Endothelial cell of umbilical vein (primary cell): Measurements from ENCODE around the gene THBS1. TPM values are rescaled to one million over a fixed set of nuclear protein-coding genes. Genes with fewer than 3 reads are reported as not detected.

Experiments
- BruUV-seq: library from RNA; stranded (reverse); fragments of 400-500 nt; replicated peaks from 2 replicates; lab custom pipeline; 2021; lab: Mats Ljungman, UMichigan
- CTCF ChIA-PET: fragments of 300-600, 350-600 bp; sonication (Branson Sonifier 250); formaldehyde crosslinking; loops from one replicate; lab custom pipeline; 2021; ENCODE audit warnings: antibody characterized with exemption, inconsistent platforms; lab: Charles Lee
- POLR2A ChIA-PET: fragments of 300-600, 350-600 bp; sonication (Branson Sonifier 250); formaldehyde crosslinking; loops from one replicate; lab custom pipeline; 2021; ENCODE audit warnings: antibody characterized with exemption, inconsistent platforms; lab: Charles Lee
- DNase-seq: peaks from one replicate; pipeline ENCODE4 v3.0.0-alpha.2; 2011; ENCODE audit warnings: low read depth, low spot score
- FAIRE-seq: peaks from 2 replicates; lab custom pipeline; 2011; peaks lifted over from hg19 to GRCh38; lab: Jason Lieb, UNC
- H2AFZ ChIP-seq: 2 replicates; pipeline ENCODE4 v1.6.0; 2012; ENCODE audit warnings: low read depth, low read length, control low read depth, inconsistent platforms
- H3K27ac ChIP-seq: 2 replicates; pipeline ENCODE4 v1.5.1; 2011; ENCODE audit warnings: low read depth, mild to moderate bottlenecking, control low read depth, low read length, moderate library complexity; ENCODE audit not compliant: insufficient read depth
- H3K27me3 ChIP-seq, 2 experiments: 2 replicates each; pipeline versions ENCODE4 v1.6.0 to v1.6.1; 2011; ENCODE audit warnings: low read length in 2 of 2, mixed read lengths in 1 of 2; ENCODE audit not compliant: control insufficient read depth in 2 of 2, insufficient read depth in 2 of 2
- H3K36me3 ChIP-seq, 2 experiments: 2 replicates in 1 of 2; 3 replicates in 1 of 2; pipeline ENCODE4 v1.5.1; 2011; ENCODE audit warnings: low read length in 2 of 2, mild to moderate bottlenecking in 1 of 2, moderate library complexity in 1 of 2; ENCODE audit not compliant: control insufficient read depth in 2 of 2, insufficient read depth in 2 of 2; ENCODE audit errors: extremely low read depth in 1 of 2
- H3K4me1 ChIP-seq: 3 replicates; pipeline ENCODE4 v1.5.1; 2011; ENCODE audit warnings: mild to moderate bottlenecking, low read length; ENCODE audit not compliant: control insufficient read depth, insufficient read depth; ENCODE audit errors: extremely low read depth
- H3K4me2 ChIP-seq: 2 replicates; pipeline ENCODE4 v1.6.1; 2011; ENCODE audit warnings: low read length, control low read depth, mixed read lengths; ENCODE audit not compliant: insufficient read depth
- H3K4me3 ChIP-seq, 3 experiments: fragments of 200-600 bp in 1 of 3; sonication (generic), shearing (Covaris generic) in 1 of 3; replicated peaks in 1 of 3; 2 replicates each; pipeline ENCODE4 v1.5.1; 2011 to 2016; ENCODE audit warnings: control low read depth in 3 of 3, low read length in 3 of 3, mild to moderate bottlenecking in 2 of 3, inconsistent platforms in 1 of 3, low read depth in 1 of 3, moderate library complexity in 1 of 3; ENCODE audit not compliant: insufficient read depth in 1 of 3
- H3K79me2 ChIP-seq: 2 replicates; pipeline ENCODE4 v1.6.0; 2012; ENCODE audit warnings: low read length, inconsistent platforms; ENCODE audit not compliant: control insufficient read depth, insufficient read depth
- H3K9ac ChIP-seq: replicated peaks from 2 replicates; pipeline ENCODE3; 2011; ENCODE audit warnings: low read length, control low read depth; ENCODE audit not compliant: insufficient read depth; ENCODE audit errors: extremely low read depth
- H3K9me1 ChIP-seq: replicated peaks from 3 replicates; pipeline ENCODE4 v1.6.0; 2011; ENCODE audit warnings: mild to moderate bottlenecking, low read length; ENCODE audit not compliant: control insufficient read depth, insufficient read depth; ENCODE audit errors: extremely low read depth
- H3K9me3 ChIP-seq: replicated peaks from 2 replicates; pipeline ENCODE4 v1.5.1; 2012; ENCODE audit warnings: low read length, inconsistent platforms; ENCODE audit not compliant: control insufficient read depth, insufficient read depth
- H4K20me1 ChIP-seq: replicated peaks from 2 replicates; pipeline ENCODE3; 2011; ENCODE audit warnings: mild to moderate bottlenecking, low read length; ENCODE audit not compliant: control insufficient read depth, insufficient read depth; ENCODE audit errors: extremely low read depth
- EZH2 ChIP-seq: IDR thresholded peaks from 2 replicates; pipeline ENCODE4 v1.6.1; 2012; ENCODE audit warnings: borderline replicate concordance, low read depth, mild to moderate bottlenecking, moderate library complexity, low read length, inconsistent platforms; ENCODE audit not compliant: severe bottlenecking
- FOS ChIP-seq: IDR thresholded peaks from 2 replicates; pipeline ENCODE4 v1.6.1; 2011; ENCODE audit warnings: mild to moderate bottlenecking, low read length, moderate library complexity, borderline replicate concordance; ENCODE audit not compliant: insufficient read depth
- GATA2 ChIP-seq: IDR thresholded peaks from 2 replicates; pipeline ENCODE4 v1.7.0; 2011; ENCODE audit warnings: low read depth, mild to moderate bottlenecking, moderate library complexity, mixed read lengths, low read length; ENCODE audit not compliant: insufficient read length, insufficient read depth
- JUN ChIP-seq: IDR thresholded peaks from 2 replicates; pipeline ENCODE4 v1.6.1; 2011; ENCODE audit warnings: borderline replicate concordance, low read depth; ENCODE audit not compliant: insufficient read length, insufficient read depth
- MAX ChIP-seq: IDR thresholded peaks from 2 replicates; pipeline ENCODE4 v1.6.1; 2011; ENCODE audit not compliant: insufficient read depth, insufficient read length
- MYC ChIP-seq: IDR thresholded peaks from one replicate; pipeline ENCODE4 v1.6.1; 2011; ENCODE audit warnings: mild to moderate bottlenecking, low read depth, low read length
- POLR2A ChIP-seq: IDR thresholded peaks from 2 replicates; pipeline ENCODE4 v1.6.1; 2012; ENCODE audit warnings: low read depth, mild to moderate bottlenecking, control low read depth, low read length
- POLR2AphosphoS5 ChIP-seq: IDR thresholded peaks from 2 replicates; pipeline ENCODE4 v1.6.1; 2012; ENCODE audit warnings: low read depth, mild to moderate bottlenecking, control low read depth, low read length, moderate library complexity; ENCODE audit not compliant: insufficient read depth
- dilution Hi-C: fragments of 300-500 bp; cut with MboI; formaldehyde crosslinking; loops from one replicate; pipeline ENCODE4 v1.15.0; 2019; ENCODE audit warnings: low sequenced_read_pairs; ENCODE audit not compliant: extremely low pct_ligation_motif_present
- intact Hi-C: fragments of 100-400 bp; cut with micrococcal nuclease; formaldehyde crosslinking; loops from one replicate; pipeline ENCODE4 v1.10.0; 2022
- polyA plus RNA-seq, 4 experiments: library from polyadenylated mRNA; depleted of rRNA in 3 of 4; stranded (reverse) in 3 of 4; unstranded in 1 of 4; fragments of >200 nt; gene quantifications; 2 replicates each; pipeline versions ENCODE4 v1.2.1 to v1.2.3, GENCODE V29; 2011 to 2012; ENCODE audit warnings: missing spikeins in 1 of 4
- total RNA-seq: library from RNA; stranded (reverse); gene quantifications from 2 replicates; pipeline ENCODE4 v1.2.3, GENCODE V29; 2021
- TF ChIP-seq, protein P1 (sequence below), 2 donors: IDR thresholded peaks; 1 replicate in 1 of 2; 2 replicates in 1 of 2; pipeline ENCODE4 v1.5.1; 2011; ENCODE audit warnings: low read length in 2 of 2, mild to moderate bottlenecking in 2 of 2, moderate library complexity in 2 of 2, control low read depth in 1 of 2, inconsistent platforms in 1 of 2, low read depth in 1 of 2; ENCODE audit not compliant: insufficient read depth in 1 of 2; ENCODE audit errors: extremely low read depth in 1 of 2

THBS1 gene
- total and polyA plus RNA-seq, 2 donors (not counting 3 experiments of a cell fraction or from before 2014, with no cell fraction given): 6,293 to 8,883 TPM

DNA sequence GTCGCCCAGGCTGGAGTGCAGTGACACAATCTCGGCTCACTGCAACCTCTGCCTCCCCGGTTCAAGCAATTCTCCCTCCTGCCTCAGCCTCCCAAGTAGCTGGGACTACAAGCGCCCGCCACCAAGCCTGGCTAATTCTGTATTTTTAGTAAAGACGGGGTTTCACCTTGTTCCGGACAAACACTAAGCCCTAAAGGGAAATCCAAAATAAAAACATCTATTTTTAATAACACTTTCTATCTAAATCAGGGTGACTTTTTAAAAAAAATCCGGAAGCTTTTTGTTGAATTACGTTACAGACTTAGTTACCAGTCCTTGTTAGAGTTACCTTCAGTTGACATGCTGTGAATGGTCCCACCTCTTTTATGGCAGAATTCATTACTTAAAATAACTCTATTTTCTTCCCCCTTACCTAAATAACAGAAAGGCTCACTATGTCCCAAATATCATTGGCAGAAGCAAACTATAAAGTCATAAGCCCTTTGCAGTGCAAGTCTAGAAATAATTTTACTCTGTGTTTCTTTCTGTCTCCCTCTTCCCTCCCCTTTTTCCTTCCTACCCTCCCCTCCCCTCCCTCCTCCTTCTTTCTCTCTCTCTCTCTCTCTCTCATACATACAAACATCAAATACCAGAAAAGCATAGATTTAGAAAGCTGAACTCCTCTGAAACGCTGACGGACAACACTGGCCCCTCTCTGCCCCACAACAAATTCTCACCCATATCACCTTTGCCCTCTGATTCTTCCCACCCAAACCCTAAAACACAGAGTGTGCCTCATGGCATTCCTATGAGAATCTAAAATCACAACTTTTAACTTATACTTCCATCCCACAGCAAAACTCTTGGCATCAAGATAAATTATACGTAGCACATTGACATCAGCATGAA lies 18.3 kb downstream of the THBS1 start:
- TF ChIP-seq POLR2AphosphoS5 (peak; percentile 43), MYC (no peak), POLR2A (peak; percentile 76)
- POLR2A ChIA-PET: interaction anchor here (0.6 to 5.3 kb wide), 10 partner anchors 18 to 776 kb away, joined by 3 to 49 read pairs (median 6); partner anchors contain the start of gene THBS1
- H3K4me2 ChIP-seq: no peak overlapping the region
- no peak overlapping the region for H3K9ac ChIP-seq
- no peaks in the 10 kb centered on the region for H3K27me3 ChIP-seq
- intact Hi-C loops: loop anchor here (1.0 to 5.0 kb wide), 5 partner anchors 25 to 427 kb away; partner anchors contain the start of gene EIF2AK4
- H4K20me1 ChIP-seq: no peaks in the 10 kb centered on the region
- H3K4me1 ChIP-seq: peaks cover 7% of the 10 kb centered on the region
- dilution Hi-C loops: no loop called here
- no peaks in the 10 kb centered on the region for H3K9me3 ChIP-seq
- DNase-seq (peak; percentile 89), FAIRE-seq (no peak)
- no peak overlapping the region for H3K27ac ChIP-seq
- no peaks in the 10 kb centered on the region for H3K9me1 ChIP-seq
- H3K4me3 ChIP-seq: no peak overlapping the region
- no peak overlapping the region for H2AFZ ChIP-seq
- no peaks in the 10 kb centered on the region for H3K79me2 ChIP-seq
- H3K36me3 ChIP-seq: peaks cover 5 to 15% of the 10 kb centered on the region in 2 experiments
- CTCF ChIA-PET: interaction anchor here (0.6 to 16.6 kb wide), 11 partner anchors 11 to 158 kb away, joined by 3 to 379 read pairs (median 4); no protein-coding TSS in a partner anchor
- BruUV-seq: no TSS peak

DNA sequence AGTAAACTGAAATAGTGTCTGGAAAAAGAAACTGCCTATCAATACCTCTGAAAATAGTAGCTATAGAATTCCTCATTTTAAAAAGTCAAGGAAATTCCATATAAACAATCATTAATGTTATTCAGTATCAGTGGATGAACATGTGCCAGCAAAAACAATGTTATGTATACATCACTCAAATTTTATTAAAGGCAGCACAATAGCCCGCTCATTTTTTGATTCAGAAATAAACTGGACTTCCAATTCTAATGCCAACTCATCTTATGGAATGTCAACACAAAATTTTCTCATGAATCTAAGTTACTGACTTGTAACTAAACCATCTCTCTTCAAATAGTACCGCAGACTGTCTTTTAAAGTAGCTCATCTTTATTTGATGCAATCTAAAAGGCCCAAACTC lies 19.0 kb downstream of the THBS1 start:
- Histone ChIP-seq H3K36me3 (peaks cover 2 to 12% of the 10 kb centered on the region in 2 experiments), H3K27me3 (no peaks in the 10 kb centered on the region), H3K9me1 (no peaks in the 10 kb centered on the region), H3K9ac (no peak overlapping the region), H3K4me1 (peaks cover 7% of the 10 kb centered on the region), H3K4me2 (no peak overlapping the region), H4K20me1 (no peaks in the 10 kb centered on the region), H3K27ac (no peak overlapping the region), H2AFZ (no peak overlapping the region), H3K9me3 (no peaks in the 10 kb centered on the region), H3K79me2 (no peaks in the 10 kb centered on the region), H3K4me3 (no peak overlapping the region)
- BruUV-seq: no TSS peak
- ChIA-PET POLR2A (interaction anchor here (0.6 to 5.3 kb wide), 6 partner anchors 19 to 157 kb away, joined by 4 to 49 read pairs (median 12); partner anchors contain the start of gene THBS1), CTCF (interaction anchor here (0.6 to 16.6 kb wide), 11 partner anchors 11 to 183 kb away, joined by 3 to 379 read pairs (median 3); partner anchors contain the start of gene FSIP1)
- TF ChIP-seq POLR2AphosphoS5 (no peak), GATA2 (no peak), POLR2A (no peak), MYC (no peak), JUN (no peak), EZH2 (no peak), FOS (no peak), MAX (no peak)
- TF ChIP-seq, protein P1, sequence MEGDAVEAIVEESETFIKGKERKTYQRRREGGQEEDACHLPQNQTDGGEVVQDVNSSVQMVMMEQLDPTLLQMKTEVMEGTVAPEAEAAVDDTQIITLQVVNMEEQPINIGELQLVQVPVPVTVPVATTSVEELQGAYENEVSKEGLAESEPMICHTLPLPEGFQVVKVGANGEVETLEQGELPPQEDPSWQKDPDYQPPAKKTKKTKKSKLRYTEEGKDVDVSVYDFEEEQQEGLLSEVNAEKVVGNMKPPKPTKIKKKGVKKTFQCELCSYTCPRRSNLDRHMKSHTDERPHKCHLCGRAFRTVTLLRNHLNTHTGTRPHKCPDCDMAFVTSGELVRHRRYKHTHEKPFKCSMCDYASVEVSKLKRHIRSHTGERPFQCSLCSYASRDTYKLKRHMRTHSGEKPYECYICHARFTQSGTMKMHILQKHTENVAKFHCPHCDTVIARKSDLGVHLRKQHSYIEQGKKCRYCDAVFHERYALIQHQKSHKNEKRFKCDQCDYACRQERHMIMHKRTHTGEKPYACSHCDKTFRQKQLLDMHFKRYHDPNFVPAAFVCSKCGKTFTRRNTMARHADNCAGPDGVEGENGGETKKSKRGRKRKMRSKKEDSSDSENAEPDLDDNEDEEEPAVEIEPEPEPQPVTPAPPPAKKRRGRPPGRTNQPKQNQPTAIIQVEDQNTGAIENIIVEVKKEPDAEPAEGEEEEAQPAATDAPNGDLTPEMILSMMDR (IDR thresholded peaks at IDR 0.05; ENCODE audit: extremely low read depth in 1 of 2, insufficient read depth in 1 of 2, low read depth in 1 of 2, low read length in 2 of 2): no peak
- intact Hi-C loops: loop anchor here (1.0 to 5.0 kb wide), 4 partner anchors 24 to 428 kb away; partner anchors contain the start of gene EIF2AK4
- dilution Hi-C loops: no loop called here
- DNase-seq: peak; percentile 84
- no peak for FAIRE-seq
